ENCODE measurements around the gene KIF21B.

GRCh38 chr1:201050515-201051277 lies 27.2 kb upstream of the KIF21B start:
- TF ChIP-seq CTCF (IDR thresholded peaks at IDR 0.05) (no peak), POLR2A (IDR thresholded peaks at IDR 0.05) (no peak)

Measured in right lobe of liver (tissue), 4 donors.